ENCODE measurements around the gene RAB31. TPM values are rescaled to one million over a fixed set of nuclear protein-coding genes. Genes with fewer than 3 reads are reported as not detected.

Gene RAB31
- total and polyA plus RNA-seq, 4 donors = 21.5 to 114 (median 49.5) TPM

- Histone ChIP-seq H3K4me3 (no peak overlapping the region), H3K4me1 (ENCODE audit: control insufficient read depth in 5 of 5, insufficient read depth in 5 of 5, low read length in 5 of 5) (peaks cover 0 to 6% (median 0%) of the 10 kb centered on the region in 5 donors), H3K36me3 (ENCODE audit: control insufficient read depth in 4 of 4, insufficient read depth in 4 of 4, low read length in 4 of 4) (peaks cover 0 to 5% (median 0%) of the 10 kb centered on the region in 4 donors), H3K27me3 (ENCODE audit: control insufficient read depth in 3 of 3, insufficient read depth in 3 of 3, low read length in 2 of 3) (peaks cover 0 to 9% (median 0%) of the 10 kb centered on the region in 3 donors), H3K27ac (ENCODE audit: low read depth in 1 of 2, low read length in 1 of 2) (no peak overlapping the region), H3K9ac (ENCODE audit: insufficient read depth in 1 of 2, low read length in 2 of 2) (no peak overlapping the region), H3K9me3 (ENCODE audit: control insufficient read depth in 4 of 4, insufficient read depth in 3 of 4, low read length in 3 of 4) (no peaks in the 10 kb centered on the region)
- no peak for TF ChIP-seq CTCF (IDR thresholded peaks at IDR 0.05; ENCODE audit: control extremely low read depth, extremely low read depth)
- WGBS, 2 donors = 80 to 82% methylated on average over 2 of the region's 2 CpGs
- ATAC-seq (ENCODE audit: insufficient read depth, low FRiP score) = no peak
- DNase-seq = no peak
These were observed 202.6 kb downstream of the RAB31 start for GRCh38 chr18:9910661-9911060.

DNA sequence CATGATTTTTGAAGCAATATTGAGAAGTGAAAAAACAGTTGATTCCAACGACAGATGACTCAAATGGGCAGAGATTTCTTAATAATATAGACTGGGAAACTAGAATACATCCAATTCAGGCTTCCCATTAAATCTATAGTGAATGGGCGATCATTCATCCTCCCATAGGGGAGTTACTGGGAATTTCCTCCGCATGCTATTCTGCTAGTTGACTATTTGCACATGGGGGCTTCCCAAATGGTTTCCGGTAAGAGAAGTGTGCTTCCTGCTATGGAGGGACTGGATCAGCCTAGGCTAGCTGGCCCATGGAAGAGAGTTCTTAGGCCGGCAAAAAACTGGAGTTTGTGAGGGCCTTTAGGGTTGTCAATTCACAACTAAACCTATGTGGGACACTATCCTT, 203.1 kb downstream of the RAB31 start:
- peaks cover 0 to 5% (median 0%) of the 10 kb centered on the region in 4 donors for H3K36me3 ChIP-seq (ENCODE audit: control insufficient read depth in 4 of 4, insufficient read depth in 4 of 4, low read length in 4 of 4)

More for the DNA sequence above, 203.1 kb downstream of the RAB31 start:
- Histone ChIP-seq H3K27ac (ENCODE audit: low read depth in 1 of 2, low read length in 1 of 2) (no peak overlapping the region), H3K4me3 (no peak overlapping the region), H3K4me1 (ENCODE audit: control insufficient read depth in 5 of 5, insufficient read depth in 5 of 5, low read length in 5 of 5) (peaks cover 0 to 11% (median 3%) of the 10 kb centered on the region in 5 donors), H3K27me3 (ENCODE audit: control insufficient read depth in 3 of 3, insufficient read depth in 3 of 3, low read length in 2 of 3) (peaks cover 0 to 9% (median 0%) of the 10 kb centered on the region in 3 donors), H3K9ac (ENCODE audit: insufficient read depth in 1 of 2, low read length in 2 of 2) (no peak overlapping the region), H3K9me3 (ENCODE audit: control insufficient read depth in 4 of 4, insufficient read depth in 3 of 4, low read length in 3 of 4) (no peaks in the 10 kb centered on the region)
- DNase-seq (no peak), ATAC-seq (ENCODE audit: insufficient read depth, low FRiP score) (no peak)
- WGBS, 2 donors = 91 to 95% methylated on average over 5 of the region's 5 CpGs
- no peak for TF ChIP-seq CTCF (IDR thresholded peaks at IDR 0.05; ENCODE audit: control extremely low read depth, extremely low read depth)

Small RNAs within 50 kb of the gene (small RNA-seq; reads per million reads assigned to genes)
- gene RN7SL862P (ENCODE audit: low replicate concordance) (not detected), gene RNA5SP449 (ENCODE audit: low replicate concordance) (not detected)

Other genes starting within 250 kb of the RAB31 start
- 10 to 100 TPM; 38.0 to 58.2 TPM for gene RALBP1, start 232.8 kb upstream of the RAB31 start, total RNA-seq
- 10 to 100 TPM; 19.8 to 28.9 TPM for gene RALBP1, start 232.8 kb upstream of the RAB31 start, polyA plus RNA-seq
- gene PPP4R1, start 93.7 kb upstream of the RAB31 start, total RNA-seq = 100 to 1,000 TPM; 149 to 190 TPM
- gene PPP4R1, start 93.7 kb upstream of the RAB31 start, polyA plus RNA-seq = 10 to 100 TPM; 34.4 to 48.6 TPM
- gene TXNDC2, start 177.7 kb downstream of the RAB31 start, total RNA-seq = under 1 TPM in 1 of 2 donors, not detected in 1; 0.12 TPM
- gene TXNDC2, start 177.7 kb downstream of the RAB31 start, polyA plus RNA-seq = under 1 TPM; 0.16 to 0.19 TPM
- 100 to 1,000 TPM; 255 to 351 TPM for gene VAPA, start 205.7 kb downstream of the RAB31 start, total RNA-seq
- gene VAPA, start 205.7 kb downstream of the RAB31 start, polyA plus RNA-seq = 100 to 1,000 TPM; 143 to 240 TPM